Right lung (tissue), 5 donors: ENCODE results near the gene CEP112. TPM values are rescaled to one million over a fixed set of nuclear protein-coding genes. Genes with fewer than 3 reads are reported as not detected.

Source experiments
- DNase-seq, 2 donors: peaks; one replicate each; pipeline ENCODE4 v3.0.0-alpha.2; 2013
- polyA plus RNA-seq, 5 donors: library from polyadenylated mRNA; unstranded; fragments of 120-200 nt; gene quantifications; one replicate each; pipeline versions ENCODE4 v1.2.1 to v1.2.3, GENCODE V29; 2013; ENCODE audit warnings: inconsistent platforms in 1 of 5, low replicate concordance in 1 of 5; ENCODE audit not compliant: insufficient read length in 5 of 5, insufficient read depth in 1 of 5

CEP112 gene
- polyA plus RNA-seq, 5 donors: 12.6 to 24.4 (median 20.8) TPM

- no peak for DNase-seq
Measured at GRCh38 chr17:65656390-65657250, 535.3 kb downstream of the CEP112 start.

GRCh38 chr17:65655706-65656105 is 536.2 kb downstream of the CEP112 start:
- no peak for DNase-seq

GRCh38 chr17:65644545-65644944 is 547.4 kb downstream of the CEP112 start:
- DNase-seq: no peak

GRCh38 chr17:65638221-65638975 is 553.5 kb downstream of the CEP112 start:
- DNase-seq: peak; percentile 71 to 75

GRCh38 chr17:65637786-65638185 is 554.1 kb downstream of the CEP112 start:
- DNase-seq: peak; percentile 16 to 21

GRCh38 chr17:65634533-65634932 is 557.4 kb downstream of the CEP112 start:
- DNase-seq: no peak

GRCh38 chr17:65633988-65634387 is 557.9 kb downstream of the CEP112 start:
- DNase-seq: peak; percentile 18 to 35

GRCh38 chr17:65633146-65633881 is 558.6 kb downstream of the CEP112 start:
- no peak for DNase-seq

- DNase-seq: no peak
Measured at GRCh38 chr17:65630502-65630901, 561.4 kb downstream of the CEP112 start.

- DNase-seq: no peak
Measured at GRCh38 chr17:65629234-65629690, 562.7 kb downstream of the CEP112 start.

GRCh38 chr17:65628644-65629036 is 563.3 kb downstream of the CEP112 start:
- no peak for DNase-seq

- DNase-seq: peak; percentile 18 to 19
Measured at GRCh38 chr17:65627891-65628643, 563.9 kb downstream of the CEP112 start.

- no peak for DNase-seq
Measured at GRCh38 chr17:65627108-65627507, 564.8 kb downstream of the CEP112 start.

GRCh38 chr17:65626451-65626850 is 565.5 kb downstream of the CEP112 start:
- no peak for DNase-seq

- DNase-seq: no peak
Measured at GRCh38 chr17:65618516-65618915, 573.4 kb downstream of the CEP112 start.

GRCh38 chr17:65617496-65617895 is 574.4 kb downstream of the CEP112 start:
- no peak for DNase-seq

- peak; percentile 63 to 73 for DNase-seq
Measured at GRCh38 chr17:65609749-65610148, 582.2 kb downstream of the CEP112 start.

GRCh38 chr17:65609286-65609685 is 582.6 kb downstream of the CEP112 start:
- DNase-seq: no peak

- DNase-seq: no peak
Measured at GRCh38 chr17:65604070-65604469, 587.9 kb downstream of the CEP112 start.

- DNase-seq: no peak
Measured at GRCh38 chr17:65601881-65602280, 590.1 kb downstream of the CEP112 start.

- DNase-seq: no peak
Measured at GRCh38 chr17:65601145-65601544, 590.8 kb downstream of the CEP112 start.
